ENCODE measurements around the gene CACNA1G.

The CACNA1G gene

DNA sequence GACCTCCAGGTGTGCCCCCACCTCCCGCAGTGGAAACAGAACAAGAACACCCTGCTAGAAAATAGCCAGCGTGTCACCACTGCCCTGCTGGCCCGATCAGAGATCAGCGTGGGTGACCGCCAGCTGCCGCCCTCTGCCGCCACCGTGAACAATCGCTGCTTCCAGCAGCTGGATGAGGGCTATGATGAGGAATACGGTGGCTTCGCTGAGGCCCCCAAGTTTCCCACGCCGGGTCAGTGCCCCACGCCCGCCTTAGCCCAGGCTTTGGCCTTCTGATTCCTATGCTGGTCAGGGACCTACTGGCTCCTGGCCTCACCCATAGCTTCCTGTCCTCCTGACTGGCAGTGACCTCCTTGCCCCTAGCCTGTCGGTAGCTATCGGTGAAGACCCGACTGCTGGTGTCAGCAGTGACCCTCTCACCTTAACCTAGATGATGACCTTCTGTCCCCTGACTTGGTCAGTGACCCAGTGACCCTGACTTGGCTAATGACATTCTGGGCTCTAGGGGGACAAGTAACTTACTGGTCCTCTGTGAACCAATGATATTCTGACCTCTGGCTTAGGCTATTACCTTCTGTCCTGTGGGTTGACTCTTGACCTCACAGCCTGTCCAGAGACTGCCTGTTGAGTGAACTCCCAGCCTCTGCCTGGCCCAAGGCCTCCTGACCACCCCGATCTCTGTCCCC is 11.1 kb upstream of the CACNA1G start:
- no peak for DNase-seq

DNA sequence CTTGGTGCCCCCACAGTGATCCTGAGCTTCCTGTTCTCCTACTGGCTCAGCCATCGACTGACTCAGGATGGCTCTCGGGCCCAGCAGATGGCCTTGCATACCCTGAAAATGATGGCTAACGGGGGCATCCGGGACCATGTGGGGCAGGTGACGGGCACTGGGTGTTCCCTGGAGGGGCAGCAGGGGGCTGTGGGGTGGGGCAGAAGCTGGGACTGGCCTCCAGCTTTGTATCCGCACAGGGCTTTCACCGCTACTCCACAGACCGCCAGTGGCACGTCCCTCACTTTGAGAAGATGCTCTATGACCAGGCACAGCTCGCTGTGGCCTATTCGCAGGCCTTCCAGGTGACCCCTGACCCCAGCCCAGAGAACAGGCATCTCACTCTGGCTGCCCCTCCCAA is 10.5 kb upstream of the CACNA1G start:
- no peak for DNase-seq

DNA sequence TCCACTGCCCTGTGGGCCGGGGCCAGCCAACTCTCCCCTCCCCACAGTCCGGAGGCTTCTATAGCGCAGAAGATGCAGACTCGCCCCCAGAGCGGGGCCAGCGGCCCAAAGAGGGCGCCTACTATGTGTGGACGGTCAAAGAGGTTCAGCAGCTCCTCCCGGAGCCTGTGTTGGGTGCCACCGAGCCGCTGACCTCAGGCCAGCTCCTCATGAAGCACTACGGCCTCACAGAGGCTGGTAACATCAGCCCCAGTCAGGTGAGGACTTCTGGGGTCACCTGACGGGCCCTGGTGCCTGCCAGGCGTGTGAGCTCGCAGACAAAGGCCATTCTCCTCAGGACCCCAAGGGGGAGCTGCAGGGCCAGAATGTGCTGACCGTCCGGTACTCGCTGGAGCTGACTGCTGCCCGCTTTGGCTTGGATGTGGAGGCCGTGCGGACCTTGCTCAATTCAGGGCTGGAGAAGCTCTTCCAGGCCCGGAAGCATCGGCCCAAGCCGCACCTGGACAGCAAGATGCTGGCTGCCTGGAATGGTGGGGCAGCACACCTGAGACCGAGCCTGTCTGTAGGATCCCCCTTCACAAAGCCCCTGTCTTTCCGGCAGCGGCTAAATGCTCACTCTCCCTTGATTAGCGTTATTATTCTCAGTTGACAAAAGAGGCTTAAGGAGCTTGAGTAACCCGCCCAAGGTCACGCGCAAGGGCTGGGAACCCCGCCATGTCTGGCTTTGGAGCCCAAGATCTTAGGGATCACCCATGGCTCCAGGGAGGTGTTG is 9.7 kb upstream of the CACNA1G start:
- DNase-seq, result peak; percentile 73

DNA sequence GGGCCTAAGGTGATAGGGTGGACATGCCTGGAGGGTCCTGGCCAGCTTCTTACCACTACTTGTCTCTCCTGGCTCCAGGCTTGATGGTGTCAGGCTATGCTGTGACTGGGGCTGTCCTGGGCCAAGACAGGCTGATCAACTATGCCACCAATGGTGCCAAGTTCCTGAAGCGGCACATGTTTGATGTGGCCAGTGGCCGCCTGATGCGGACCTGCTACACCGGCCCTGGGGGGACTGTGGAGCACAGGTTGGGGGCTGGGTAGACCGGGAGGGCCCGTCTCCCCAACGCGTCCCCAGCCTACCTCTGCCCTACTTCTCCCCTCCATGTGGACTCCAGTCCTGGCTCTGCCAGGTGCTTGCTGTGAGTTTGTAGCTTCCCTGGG is 9.1 kb upstream of the CACNA1G start:
- no peak for DNase-seq

DNA sequence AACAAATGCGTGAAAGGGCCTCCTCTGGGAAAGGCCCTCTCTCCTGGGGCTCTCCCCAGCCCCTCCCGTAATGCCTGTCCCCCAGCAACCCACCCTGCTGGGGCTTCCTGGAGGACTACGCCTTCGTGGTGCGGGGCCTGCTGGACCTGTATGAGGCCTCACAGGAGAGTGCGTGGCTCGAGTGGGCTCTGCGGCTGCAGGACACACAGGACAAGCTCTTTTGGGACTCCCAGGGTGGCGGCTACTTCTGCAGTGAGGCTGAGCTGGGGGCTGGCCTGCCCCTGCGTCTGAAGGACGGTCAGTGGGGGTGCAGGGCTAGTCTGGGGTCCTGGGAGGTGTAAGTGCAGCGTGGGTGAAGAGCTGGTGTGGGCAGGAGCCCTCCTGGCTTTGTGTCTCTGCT is 8.6 kb upstream of the CACNA1G start:
- DNase-seq, result no peak

DNA sequence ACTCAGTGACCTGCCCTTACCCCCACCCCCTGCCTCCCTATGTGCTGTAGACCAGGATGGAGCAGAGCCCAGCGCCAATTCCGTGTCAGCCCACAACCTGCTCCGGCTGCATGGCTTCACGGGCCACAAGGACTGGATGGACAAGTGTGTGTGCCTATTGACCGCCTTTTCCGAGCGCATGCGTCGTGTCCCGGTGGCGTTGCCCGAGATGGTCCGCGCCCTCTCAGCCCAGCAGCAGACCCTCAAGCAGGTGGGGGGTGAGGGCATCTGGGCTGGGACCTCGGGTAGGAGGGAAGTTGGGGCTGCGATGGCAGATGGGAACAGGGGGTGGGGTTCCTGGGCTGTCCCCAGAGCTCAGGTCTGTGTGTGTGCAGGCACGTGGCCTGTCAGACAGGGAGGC is 6.3 kb upstream of the CACNA1G start:
- DNase-seq, result no peak

DNA sequence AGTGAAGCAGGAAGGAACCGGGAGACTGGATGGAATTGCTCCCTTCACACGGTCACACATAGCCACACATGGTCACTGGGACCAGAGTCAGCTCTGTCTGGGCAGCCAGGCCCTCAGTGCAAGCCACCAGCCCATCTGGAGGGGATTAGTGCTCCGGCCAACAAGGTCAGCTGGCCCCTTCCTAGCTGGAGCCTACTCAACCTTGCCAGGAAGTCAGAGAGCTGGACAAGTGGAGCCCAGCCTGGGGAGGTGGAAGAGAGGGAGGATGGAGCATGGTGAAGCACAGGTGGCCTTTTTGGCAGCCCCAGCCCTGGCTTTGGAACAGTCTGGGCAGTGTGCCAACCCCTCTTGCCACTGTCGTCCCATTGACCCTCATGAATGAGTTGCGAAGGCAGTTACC is 3.7 kb upstream of the CACNA1G start:
- no peak for DNase-seq

DNA sequence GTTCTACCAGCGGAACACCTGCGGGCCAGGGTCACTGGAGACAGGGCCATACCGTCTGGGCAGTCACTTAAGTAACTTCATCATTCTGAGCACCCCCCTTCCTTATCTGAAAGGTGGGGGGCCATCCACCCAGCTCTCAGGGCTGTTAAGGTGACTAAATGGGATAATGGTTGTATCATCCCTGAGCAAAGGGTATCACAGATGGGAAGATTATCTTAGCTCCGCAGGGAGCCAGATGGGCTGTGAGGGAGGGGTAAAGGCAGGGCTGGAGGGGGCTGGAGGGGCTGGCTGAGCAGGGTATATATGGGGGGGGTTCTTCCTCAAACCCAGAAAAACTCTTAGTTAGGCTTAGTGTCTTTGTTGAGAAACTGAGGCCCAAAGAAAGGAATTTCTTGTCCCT is 2.9 kb upstream of the CACNA1G start:
- DNase-seq, result no peak

DNA sequence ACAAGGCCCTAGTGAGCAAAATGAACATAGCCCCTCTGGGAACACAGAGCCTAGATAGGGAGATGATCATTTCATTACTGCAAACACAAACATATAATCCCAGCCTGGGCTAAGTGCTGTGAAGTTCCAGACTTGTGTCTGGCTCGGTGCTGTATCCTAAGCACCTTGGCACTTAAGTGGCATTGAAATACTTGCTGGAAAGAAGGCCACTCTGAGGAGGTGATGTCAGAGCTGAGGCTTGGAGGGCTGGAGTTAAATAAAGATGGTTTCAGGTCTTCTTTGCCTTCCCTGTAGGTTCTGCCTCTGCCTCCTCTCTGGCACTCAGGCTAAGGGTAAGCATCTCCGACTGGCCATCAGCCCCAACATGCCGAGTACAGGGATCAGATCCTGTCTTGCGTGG is 2.4 kb upstream of the CACNA1G start:
- DNase-seq, result no peak

DNA sequence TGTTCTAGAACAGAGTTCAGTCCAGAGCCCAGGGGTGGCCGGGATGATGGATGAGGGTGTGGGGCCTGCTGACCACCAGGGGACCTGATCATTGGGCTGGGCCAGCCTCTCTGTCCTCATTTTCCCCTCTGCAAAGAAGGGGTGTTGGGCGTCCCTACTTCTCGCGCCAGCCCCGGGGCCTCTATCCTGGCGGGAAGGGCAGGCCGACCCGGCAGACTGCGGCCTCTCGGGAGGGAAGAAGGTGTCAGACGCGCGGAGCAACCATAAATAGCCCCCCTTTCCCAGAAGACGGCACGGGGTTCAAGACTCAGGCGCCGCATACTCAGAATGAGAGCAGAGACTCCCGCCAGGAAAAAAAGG is 2.0 kb upstream of the CACNA1G start:
- no peak for DNase-seq

DNA sequence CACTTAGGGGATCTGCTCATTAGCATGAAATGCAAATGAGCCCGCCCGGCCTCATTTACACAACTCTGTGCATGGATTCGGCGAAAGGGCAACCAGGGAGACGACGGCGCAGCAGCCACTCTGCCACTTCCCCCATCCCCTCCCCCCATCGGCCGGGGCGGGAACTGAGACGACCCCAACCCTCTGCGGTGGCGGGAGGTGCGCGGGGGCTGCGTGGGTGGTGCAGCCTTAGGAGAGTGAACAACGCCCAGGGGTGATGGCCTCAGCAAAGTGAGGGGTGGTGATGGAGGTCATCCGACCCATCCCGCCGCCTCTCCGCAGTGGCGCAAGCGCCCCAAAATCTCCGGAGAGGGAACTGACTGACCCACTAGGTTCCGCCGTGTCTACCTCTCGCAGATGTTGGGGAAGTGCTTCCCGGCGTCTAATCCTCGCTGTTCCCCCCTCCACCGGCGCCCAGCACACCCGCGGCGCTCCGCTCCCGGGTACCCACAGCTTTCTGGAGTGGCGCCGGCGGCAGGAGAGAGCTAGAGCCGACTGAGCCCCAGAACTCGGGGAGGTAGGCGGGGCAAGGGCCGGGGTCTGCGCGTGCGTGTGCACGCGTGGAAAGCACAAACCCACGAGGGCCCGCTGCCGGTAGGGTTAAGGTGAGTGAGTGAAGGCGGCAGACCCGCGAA is 1.4 kb upstream of the CACNA1G start:
- no peak for DNase-seq

DNA sequence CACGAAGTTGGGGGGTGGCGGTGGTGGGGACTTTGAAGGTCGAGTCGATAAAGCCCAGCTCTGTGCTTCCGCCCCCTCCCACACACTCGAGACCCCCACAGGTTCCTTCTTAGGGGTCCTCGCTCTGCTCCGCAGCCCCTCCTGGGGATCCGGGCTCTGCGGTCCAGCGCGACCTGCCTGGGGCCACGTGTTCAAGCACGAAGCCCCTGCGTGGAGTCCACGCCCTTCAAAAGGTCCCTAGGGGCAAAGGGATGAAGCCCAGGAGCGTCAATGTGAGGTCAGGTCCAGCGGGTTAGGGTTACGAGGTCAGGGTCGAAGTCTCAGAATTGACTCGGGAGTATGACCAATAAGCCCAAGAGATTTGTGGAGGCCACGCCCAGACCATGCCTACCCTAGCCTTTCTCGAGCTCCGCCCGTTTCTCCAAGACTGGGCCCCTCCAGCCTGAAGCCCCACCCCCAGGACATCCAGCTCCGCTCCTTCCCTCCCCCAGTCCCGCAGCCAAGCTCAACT is 786 bp upstream of the CACNA1G start:
- peak; percentile 55 for DNase-seq

DNA sequence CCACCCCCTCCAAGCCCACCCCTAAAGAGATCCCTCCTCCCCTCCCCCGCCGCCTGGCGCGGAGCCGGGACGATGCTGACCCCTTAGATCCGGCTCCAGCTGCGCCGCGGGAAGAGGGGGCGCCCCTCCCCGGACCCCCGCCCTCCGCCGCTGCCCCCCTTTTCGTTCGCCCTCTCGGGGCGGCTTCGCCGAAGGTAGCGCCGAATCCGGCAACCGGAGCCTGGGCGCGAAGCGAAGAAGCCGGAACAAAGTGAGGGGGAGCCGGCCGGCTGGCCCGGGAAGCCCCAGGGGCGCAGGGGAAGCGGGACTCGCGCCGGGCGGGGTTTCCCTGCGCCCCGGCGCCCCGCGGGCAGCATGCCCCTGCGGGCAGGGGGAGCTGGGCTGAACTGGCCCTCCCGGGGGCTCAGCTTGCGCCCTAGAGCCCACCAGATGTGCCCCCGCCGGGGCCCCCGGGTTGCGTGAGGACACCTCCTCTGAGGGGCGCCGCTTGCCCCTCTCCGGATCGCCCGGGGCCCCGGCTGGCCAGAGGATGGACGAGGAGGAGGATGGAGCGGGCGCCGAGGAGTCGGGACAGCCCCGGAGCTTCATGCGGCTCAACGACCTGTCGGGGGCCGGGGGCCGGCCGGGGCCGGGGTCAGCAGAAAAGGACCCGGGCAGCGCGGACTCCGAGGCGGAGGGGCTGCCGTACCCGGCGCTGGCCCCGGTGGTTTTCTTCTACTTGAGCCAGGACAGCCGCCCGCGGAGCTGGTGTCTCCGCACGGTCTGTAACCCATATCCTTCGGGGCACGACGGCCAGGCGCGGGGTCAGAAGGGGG is 623 bp downstream of the CACNA1G start:
- DNase-seq, result no peak

DNA sequence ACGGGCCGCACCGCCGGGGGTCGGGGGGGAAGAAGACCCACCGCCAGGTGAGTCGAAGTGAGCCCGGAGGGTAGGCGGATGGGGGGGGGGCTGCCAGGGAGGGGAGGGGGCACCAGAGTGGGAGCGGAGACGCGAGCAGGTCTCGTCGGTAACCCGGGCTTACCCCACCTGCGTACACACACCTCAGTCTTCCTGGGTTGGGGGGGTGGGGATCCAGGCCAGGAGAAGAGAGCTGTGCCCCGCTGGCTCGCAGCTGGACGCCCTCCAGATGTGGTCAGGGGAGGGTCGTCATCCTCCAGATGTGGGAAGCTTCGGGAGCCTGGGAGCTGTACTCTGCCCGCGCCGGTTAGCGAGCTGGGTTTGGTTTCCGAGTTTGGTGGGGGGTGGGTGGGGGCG is 1.2 kb downstream of the CACNA1G start:
- DNase-seq, result no peak

DNA sequence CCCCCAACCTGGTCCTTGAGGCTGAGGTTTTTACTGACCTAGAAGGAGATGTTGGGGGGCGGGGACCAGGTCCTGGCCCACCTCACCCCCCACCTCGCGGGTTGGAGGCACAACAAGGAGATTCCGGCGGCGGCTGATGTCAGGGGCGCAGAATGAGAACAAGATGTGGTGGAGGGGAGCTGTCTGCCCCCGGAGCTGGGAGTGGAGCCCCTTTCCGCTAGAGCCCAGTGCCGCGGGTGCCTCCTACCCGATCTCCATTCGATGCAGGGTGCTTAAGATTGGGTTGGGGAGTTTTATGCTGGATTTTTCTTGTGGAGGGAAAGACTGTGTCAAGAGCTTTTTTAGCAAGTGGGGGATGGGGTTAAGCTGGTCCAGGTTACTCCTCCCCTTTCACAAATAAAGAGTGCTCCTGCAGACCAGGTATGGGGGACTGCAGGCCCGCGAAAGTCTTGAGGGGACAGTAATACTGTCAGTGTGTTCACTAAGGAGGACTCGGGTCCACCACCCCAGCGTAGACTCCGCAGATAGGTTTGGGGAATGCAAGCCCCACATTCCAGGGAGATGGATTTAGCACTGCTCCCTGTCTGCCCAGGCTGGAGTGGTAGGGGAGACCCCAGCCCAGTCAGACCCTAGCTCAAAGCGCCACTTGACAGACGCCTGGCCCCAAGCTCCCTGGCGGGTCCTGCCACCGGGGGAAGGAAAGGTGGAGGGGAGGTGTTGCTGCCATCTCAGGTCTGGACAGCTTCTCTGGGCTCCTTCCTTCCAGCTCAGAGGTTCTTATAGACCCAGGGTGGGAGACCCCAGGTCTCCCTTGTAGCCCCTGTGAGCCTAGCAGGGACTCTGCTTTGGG is 2.0 kb downstream of the CACNA1G start:
- DNase-seq, result no peak

DNA sequence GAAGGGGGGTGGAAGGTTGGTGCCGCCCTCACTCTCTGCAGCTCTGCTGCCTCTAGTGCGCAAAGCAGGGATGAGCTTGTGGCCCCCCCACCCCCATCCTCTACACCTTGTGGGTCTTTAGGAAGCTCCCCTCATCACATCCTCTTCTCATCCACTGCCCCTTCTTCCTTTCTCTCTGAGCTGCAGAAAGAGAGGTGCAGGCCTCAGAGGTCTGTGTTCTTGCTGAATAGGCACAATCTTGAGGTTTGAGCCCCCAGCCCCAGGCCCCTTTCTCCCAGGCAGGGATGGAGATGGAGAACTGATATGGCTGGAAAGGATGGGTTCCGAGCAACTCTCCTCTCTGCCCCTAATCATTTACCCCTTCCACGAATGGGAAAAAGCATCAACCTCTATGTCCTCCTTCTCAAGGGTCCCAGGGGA is 2.6 kb downstream of the CACNA1G start:
- DNase-seq, result no peak

DNA sequence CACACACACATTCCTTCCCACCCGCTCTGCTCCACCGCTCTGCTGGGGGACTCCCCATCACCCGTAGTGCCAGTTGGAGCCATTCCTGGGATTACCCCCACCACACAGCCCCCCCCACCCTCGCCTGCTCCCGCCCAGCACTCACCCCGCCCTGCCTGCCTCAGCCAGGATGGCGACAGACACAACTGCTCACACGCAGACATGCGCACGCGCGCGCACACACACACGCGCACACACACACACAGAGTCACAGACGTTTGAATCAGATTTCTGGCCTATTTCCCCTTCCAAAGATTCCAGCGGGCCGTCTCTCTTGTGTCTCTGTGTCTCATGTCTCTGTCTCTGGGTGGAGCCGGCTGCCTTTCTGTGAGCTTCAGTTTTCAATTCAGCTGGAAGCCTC is 4.4 kb downstream of the CACNA1G start:
- DNase-seq, result peak; percentile 56

DNA sequence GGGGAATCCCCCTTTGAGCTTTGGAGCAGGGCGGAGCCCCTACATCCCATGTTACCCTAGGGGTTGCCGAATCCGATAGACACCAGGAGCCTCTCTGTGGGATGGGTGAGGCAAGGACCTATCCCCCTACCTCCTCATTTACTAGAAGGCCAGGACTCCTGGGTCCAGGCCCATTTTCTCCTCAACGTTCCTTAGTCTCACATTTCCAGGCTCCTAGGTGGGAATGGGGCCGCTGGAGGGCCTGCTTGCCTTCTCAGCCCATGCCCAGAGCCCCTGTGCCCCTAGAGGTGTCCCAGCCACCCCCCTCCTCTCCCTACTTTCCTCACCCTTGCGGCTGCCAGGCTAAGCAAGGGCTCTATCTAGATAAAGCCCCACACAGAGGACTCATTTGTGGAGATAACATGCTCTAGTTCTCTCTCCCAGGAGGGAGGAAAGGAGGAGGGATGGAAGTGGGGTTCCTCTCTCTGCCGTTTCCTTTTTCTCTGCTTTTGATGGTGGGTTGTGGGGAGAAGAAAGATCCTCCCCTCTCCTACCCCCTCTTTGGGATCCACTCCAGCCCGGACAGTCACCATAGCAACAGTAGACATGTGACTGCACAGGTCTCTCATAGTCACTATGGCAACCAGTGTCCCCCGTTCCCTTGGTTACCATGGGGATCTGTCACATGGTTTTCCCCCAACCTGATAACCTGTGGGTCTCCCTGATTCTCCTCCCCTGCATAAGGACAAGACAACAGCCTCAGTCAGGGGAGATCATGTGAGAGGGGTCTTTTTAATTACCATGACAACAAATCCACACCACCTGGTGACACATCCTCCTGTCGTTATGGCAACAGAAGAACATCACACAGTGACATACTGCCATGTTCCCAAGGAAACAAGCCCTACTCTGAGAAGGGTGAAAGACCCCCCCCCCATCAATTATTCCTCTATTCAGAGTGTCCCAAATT is 5.2 kb downstream of the CACNA1G start:
- no peak for DNase-seq

DNA sequence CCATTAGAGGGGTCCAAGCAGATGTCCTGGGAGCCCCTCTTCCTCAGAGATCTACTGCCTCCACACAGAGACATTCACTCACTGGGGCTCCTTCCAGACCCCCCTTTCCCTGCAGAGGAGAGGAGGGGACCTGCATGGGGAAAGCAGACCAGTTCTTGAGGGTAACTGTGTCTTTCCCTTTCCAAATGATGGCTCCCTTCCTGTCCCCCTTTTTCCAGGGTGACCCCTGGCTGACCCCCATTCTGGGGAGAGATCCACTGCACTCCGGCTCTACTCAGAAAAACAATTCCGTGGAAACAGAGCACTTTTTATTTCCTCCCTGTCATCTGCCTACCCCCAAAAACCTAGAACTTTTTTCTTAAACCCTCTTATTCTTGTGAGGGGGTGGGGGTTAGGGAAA is 6.4 kb downstream of the CACNA1G start:
- no peak for DNase-seq

DNA sequence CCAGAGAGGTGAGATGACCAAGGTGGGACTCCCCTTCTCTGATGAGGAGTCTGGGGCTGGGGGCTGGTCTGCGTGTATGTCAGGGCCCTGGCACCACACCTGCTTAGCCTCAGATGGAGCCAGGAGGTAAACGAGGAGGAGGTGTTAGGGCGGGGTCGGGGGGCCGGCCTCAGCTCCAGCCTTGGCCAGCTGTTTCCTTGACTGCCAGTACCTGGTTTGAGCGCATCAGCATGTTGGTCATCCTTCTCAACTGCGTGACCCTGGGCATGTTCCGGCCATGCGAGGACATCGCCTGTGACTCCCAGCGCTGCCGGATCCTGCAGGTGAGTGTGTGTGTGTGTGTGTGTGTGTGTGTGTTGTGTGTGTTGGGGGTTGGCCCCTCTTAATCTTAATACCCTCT is 8.1 kb downstream of the CACNA1G start:
- DNase-seq, result no peak

DNA sequence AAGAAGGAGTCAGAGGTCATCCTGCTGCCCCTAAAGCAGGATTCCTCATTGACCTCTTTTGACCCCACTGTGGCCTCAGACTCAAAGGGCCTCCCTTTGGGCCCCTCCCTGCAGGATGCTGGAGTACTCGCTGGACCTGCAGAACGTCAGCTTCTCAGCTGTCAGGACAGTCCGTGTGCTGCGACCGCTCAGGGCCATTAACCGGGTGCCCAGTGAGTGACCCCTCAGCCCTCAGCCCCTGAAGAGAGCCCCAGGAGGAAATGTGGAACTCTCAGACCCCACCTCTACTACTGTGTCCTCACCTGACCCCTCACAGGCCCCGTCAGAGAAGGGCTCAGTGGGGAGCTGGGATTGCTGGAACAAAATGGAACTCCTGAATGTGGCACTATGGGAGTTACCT is 9.1 kb downstream of the CACNA1G start:
- DNase-seq, result no peak
